HG03095 (cell line): ENCODE results near the gene RNF225.

Source experiments
- ATAC-seq: cut with Tn5 transposase; IDR thresholded peaks from one replicate; pipeline ENCODE4 v1.9.1; 2021; ENCODE audit warnings: moderate library complexity; ENCODE audit not compliant: unreplicated experiment

Gene RNF225

DNA sequence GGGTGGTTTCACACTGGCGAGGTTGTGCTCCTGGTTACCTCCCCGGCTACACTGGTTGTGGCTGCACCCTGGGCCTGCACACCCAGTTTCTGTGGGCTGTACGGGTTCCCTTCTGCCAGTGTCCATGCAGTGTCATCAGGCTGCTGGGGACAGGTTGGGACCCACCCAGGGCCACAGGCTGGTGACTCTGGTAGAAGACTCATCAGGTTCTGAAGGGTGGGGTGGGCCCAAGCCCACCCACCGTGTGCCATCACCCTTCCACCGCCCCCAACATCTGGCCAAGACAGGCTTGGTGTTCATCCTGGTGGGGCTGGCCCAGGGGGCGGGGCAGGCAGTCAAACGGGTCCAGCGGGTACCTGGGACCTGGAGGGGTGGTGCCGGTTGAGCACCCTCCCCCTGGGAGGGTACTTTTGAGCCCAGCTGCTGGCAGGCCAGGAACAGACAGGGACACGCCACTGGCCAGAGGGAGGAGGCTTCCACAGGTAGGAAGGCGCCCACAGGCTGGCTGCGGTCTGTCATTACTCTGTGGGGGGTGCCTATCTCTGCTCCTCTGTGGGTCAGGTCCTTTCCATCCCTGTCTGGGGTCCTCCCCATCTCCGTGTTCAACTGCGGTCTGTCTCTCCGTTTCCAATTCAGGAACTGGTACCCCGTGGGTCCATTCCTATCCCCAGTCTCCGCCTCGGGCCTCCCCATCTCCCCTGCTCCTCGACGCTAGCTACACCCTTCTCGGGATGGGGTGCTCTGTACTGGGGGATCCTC is at the start of gene RNF225:
Gene RNF225, plus strand, starts transcription at position 437 of the 759 bp plus-strand sequence. CDS start 434 bp downstream, outside the sequence.
- ATAC-seq = no peak

DNA sequence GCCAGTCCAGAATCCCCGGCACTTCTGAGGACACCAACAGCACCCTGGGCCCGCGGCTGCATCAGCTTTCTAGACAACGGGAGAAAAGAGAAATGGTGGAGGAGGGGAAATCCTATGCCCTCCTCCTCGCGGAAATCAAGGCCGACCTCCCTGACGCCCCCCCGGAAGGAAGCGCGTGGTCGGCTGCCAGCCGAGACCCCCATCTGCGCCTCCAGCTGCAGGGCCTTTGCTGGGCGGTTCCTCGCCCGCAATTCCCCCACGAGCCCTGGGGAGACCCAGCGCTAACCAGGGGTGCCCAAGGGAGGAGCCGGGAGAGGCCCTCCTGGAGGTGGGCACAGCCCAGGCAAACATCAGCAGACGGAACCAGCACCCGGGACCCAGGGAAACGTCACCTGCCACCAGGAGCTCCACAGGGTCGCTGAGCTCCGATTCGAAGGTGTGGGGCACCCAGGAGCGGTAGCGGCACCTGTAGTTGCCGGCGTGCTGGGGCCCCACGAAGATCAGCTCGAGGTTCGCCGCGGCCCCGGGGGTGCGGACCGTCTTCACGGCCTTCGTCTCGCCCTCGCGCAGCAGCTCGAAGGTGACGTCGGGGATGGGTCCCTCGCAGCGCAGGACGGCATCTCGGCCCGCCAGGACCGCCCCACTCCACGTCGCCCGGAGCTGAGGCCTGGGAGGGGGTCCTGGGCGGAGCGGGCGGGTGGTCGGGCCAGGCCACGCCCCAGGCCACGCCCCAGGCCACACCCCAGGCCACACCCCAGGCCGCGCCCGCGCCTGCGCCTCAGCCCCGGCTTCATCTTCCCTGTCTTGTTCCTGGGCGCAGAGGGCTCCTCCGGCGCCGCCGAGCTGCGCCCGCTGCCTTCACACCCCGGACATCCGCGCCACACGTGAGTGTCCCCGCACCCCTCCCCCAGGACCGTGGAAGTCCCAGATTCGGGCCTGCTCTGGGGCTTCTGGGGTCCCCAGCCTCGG is 48.2 kb upstream of the RNF225 start:
- ATAC-seq = peak; percentile 75

DNA sequence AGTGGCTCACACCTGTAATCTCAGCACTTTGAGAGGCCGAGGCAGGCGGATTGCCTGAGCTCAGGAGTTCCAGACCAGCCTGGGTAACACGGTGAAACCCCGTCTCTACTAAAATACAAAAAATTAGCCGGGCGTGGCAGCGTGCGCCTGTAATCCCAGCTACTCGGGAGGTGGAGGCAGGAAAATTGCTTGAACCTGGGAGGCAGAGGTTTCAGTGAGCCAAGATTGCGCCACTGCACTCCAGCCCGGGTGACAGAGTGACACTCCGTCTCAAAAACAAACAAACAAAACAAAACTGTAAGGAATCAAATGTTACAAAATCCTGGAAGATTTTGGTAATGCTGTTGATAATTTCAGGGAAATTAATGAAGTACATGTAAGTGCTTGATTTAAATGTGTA is 47.4 kb upstream of the RNF225 start:
- ATAC-seq = peak; percentile 7

DNA sequence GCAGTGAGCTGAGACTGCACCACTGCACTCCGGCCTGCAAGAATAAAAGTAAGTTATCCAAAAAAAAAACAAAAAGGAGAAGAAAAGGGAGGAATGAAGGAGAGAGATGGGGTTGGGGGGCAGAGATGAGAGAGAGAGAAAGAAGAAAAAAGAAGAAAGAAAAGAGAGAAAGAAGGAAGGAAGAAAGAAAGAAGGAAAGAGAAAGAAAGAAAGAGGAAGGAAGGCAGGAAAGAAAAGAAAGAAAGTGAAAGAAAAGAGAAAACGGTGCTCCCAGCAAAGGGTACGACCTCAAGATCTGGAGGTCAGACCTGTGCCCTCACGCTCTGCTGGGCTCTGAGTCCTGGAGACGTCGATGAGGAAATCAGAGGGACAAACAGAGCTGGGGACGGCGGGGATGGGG is 45.9 kb upstream of the RNF225 start:
- no peak for ATAC-seq

DNA sequence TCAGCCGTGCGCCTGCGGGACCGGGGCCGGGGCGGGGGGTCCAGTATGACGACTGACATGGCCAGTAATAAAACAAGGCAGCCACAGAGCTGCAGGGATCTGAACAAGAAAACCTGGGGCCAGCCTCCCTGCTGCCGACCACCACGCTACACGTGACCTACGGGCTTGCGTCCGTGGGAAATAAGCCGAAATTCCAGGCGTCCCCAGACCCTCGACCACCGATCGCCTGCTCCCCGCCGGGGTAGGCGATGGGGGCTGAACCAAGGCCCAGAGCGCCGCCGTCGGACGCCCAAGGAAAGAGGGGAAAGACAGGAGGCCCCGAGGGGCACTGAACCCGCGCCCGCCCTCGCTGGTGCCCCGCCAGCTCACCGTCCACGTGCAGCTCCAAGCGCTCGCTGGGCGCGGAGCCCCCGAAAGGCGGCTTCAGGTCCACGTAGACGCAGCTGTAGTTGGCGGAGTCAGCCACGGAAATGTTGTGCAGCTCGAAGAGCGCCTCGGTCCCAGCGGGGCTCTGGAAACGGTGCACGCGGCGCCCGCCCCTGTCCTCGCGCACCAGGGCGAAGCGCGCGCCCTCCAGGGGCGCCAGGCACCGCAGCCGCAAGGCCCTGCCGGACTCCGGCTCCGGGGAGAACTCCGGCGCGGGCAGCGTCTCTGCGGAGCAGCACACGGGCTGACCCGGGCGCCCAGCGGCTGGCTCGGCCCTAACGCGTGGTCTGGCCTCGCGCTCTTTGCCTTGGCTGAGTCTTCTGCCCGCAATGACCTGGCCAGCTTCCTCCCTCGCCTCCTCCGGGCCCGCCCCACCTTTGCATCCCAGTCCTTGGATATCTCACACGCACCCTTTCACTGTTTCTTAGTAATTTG is 45.2 kb upstream of the RNF225 start:
- no peak for ATAC-seq

DNA sequence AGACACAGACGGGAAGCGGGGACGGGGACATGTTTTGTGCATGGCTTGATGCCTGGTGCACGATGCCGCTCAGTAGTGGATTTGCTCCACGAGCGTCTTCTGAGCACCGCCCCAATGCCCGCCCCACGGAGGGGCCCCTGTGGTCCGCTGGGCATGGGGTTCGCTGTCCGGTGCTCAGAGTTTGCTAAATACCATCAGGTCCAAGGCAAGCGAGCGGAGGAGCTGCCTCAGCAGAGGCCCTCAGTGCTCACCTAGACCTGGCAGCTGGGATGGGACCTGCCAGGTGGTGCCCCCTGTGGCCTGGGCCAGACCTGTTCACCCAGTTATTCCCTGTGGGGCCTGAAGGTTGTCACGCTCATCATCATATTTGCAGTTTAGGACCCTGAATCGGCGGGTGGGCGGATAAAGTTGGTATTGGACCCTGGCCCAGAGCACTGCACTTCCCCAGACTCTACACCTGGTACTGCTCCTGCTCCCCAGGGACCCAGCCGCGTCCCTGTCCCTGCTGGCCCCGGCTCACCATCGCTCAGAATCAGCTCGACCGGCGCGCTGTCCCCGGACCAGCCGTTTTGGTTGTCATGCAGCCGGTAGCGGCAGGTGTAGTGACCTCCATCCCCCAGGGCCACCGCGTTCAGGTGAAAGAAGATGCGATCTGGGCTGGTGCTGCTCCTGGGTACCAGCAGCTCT is 44.4 kb upstream of the RNF225 start:
- ATAC-seq = no peak

DNA sequence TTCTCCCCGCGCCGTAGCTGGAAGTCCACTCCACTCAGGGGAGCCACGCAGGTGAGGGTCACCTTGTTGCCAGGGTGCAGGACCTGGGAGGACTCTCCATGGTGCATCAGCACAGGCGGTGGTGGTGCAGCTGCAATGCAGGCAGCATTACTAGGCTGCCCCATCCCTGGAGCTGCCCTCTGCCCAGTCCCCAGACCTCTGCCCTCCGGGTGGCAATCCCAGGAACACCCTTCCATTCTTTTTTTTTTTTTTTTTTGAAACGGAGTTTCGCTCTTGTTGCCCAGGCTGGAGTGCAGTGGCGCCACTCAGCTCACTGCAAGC is 43.9 kb upstream of the RNF225 start:
- no peak for ATAC-seq

DNA sequence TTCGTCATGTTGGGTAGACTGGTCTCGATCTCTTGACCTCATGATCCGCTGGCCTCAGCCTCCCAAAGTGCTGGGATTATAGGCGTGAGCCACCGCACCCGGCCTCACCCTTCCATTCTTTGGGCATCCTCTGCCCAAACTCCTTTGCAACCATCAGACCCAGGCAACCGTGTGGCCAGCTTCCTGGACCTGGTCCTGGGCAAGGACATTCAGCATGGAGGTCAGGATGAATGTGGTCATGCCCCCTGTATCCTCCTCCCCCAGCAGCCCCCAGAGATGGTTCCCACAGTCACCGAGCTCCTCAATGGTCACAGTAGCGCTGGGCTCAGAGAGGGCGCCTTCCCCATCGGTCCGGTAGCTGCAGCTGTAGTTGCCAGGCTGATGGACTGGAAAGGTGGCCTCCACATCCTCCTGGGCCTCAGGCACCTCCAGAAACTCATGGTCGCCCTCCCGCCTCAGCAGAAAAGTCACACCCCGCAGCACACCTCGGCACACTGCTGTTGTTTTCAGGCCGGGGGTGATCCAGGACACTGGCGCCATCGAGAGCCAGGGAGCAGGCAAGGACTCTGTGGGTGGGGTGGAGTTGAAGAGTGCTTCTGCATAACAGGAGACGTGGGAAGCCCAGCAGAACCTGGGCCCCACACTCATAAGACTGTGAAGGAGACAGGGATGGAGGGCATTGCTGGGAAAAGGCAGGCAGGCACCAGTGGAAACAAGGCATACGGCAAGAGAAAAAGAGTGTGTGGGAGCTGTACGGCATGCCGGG is 43.3 kb upstream of the RNF225 start:
- no peak for ATAC-seq

DNA sequence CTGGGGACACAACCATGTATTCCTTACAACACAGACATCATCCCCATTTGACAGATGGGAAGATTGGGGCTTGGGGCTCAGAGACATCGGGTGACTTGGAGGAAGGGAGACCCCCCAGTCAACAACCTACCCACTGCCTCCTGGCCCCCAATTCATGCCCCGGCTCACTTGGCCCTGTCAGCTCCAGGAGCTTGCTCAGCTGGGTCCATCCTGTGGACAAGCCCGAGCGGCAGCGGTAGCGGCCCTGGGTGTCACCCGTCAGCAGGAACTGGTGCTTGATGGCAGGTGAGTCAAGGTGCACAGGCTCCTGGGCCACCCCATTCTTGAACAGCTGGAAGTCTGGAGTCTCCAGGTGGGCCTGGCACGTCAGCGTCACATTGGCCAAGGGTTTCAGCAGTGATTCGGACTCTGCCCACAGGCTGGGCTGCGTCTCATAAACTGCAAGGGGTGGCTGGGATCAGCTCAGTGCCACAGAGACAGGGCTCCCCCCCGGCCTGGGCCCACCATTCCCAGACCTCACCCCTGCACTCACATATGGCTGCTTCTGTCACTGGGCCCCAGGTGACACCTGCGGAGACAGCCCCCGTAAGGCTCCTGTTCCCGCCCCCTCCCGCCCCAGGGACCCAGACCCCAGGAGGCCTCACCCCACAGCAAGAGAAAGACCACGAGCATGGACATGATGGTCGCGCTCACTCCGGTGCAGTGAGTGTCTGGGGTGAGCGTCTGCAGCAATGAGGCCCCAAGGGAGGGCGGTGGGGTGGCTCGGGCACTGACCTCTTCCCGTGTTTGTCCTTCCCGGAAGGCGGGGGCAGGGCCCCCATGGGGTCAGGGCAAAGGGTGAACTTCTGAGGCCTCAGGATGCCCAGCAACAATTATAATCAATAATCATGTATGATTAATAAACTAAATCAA is 42.4 kb upstream of the RNF225 start, which contains the start of gene A1BG:
Gene A1BG, minus strand, starts transcription at position 733 of the 912 bp plus-strand sequence. Its CDS starts 55 bp downstream, at position 678.
- ATAC-seq = no peak

DNA sequence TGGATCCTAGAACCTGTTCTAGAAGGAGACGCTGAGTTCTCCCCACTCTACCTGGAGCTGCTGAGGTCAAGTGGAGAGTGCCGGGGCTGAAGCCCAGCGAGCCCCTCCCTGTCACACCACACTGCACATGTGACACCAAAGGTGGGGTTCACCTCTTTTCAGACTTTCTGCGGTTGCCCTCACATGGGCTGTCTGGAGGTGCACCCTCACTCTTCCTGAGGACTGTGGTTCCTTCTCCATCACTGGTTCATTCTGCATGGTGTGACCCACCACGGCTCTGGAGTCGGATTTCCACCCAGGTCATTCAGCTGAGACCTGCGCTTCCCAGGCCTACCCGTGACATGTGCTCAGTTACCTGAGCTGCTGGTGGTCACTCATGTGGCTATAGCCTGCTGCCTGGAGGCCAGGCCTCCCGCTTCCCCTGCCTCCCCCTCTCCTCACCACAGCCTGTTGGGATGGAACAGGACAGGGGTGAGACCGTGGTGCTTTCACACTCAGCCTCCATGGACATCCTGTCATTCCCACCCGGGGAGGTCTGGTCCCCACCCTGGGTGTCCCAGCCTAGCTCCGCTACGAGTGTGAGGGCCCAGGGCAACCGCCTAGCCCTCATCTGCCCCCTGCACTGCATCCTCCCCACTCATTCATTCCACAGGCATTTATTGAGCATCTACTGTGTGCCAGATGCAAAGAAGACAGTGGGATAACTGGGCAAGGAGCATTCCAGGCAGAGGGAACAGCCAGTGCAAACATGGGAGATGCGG is 41.6 kb upstream of the RNF225 start:
- no peak for ATAC-seq

DNA sequence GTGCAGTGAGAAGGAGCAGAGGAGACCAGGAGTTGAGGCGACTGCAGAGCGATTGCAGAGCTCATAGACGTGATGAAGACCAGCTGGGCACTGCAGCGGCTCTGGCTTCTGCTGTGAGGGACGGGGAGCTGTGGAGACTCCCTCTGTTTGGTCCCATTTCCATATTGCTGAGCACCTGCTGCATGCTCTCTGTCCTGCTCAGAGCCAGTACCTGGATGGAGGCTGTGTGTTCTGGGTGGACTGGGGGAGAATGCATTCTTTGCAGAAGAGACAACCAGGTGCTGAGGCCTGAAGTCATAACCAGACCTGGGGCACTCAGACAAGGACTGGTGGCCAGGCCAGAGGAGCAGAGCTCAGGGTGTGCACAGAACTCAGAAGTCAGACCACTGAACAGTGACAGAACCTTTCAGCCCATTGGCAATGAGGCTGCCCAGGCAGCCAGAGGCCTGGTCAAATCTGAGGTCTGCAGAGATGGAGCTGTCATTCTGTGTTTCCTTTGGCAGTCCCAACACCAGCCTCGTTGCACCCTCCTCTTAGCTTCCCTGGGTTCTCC is 40.9 kb upstream of the RNF225 start:
- ATAC-seq = no peak

DNA sequence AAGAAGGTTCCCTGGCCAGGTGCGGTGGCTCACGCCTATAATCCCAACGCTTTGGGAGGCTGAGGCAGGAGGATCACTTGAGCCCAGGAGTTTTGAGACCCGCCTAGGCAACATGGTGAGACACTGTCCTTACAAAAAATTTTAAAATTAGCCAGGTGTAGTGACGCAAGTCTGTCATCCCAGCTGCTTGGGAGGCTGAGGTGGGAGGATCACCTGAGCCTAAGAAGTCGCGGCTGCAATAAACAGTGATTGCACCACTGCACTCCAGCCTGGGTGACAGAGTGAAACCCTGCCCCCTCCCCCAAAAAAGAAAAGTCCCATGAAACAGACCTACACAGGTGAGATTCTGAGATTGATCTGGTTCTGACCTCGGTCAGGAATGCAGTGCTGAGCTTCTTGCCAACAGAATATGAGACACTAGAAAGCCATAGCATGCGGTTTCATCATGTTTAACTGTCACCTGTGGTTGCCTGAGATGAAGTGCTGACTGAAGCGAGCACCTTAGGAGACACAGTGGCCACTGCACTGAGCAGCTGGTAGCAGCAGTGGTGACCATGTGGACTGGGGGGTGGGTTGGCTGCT is 40.1 kb upstream of the RNF225 start:
- ATAC-seq = no peak

DNA sequence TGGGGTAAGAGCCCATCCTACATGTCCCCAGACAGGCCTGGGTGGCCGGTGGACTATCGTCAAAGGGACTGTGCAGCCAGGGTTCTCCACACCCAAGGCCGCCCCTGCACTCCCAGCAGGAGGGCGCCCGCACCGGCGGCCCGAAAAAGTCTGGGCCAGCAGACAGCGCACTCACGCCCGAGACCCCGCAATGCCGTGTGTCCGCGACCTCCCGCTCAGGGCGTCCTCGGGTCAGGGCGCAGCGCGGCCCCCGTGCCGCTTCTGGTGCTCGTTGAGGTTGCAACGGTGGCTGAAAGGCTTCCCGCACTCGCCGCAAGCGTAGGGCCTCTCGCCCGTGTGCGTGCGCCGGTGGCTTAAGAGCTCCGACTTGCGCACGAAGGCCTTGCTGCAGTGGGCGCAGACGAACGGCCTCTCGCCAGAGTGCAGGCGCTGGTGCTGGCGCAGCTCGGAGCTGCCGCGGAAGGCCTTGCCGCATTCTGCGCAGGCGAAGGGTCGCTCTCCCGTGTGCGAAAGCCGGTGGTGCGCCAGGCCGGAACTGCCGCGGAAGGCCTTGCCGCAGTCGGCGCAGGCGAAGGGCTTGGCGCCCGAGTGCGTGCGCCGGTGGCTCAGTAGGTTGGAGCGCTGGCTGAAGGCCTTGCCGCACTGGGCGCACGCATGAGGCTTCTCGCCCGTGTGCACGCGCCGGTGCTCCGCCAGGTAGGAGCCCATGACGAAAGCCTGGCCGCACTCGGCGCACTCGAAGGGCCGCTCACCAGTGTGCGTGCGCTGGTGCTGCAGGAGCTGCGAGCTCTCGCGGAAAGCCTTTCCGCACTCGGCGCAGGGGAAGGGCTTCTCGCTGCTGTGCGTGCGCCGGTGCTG is 39.3 kb upstream of the RNF225 start:
- no peak for ATAC-seq

DNA sequence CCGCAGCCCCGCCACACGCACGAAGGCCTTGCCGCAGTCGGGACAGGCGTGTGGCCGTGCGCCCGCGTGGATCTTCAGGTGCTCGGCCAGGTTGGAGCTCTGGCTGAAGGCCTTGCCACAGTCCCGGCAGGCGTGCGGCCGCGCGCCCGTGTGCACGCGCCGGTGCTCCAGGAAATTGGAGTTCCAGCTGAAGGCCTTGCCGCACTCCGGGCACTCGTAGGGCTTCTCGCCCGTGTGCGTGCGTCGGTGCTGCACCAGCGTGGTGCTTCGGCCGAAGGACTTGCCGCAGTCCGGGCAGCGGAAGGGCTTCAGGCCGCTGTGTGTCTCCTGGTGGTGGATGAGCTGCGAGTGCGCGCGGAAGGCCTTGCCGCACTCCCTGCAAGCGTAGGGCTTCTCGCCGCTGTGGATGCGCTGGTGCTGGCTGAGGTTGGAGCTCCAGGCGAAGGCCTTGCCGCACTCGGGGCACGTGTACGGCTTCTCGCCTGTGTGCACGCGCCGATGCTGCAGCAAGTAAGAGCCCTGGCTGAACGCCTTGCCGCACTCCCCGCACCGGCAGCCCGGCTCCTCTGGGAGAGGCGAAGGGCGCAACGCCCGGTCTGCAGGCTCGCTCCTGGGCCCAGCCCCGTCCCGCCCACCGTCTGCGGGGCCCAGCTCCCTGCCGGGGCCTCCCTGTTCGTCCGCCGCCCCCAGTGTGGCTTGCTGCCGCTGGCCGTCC is 38.5 kb upstream of the RNF225 start:
- ATAC-seq = no peak

DNA sequence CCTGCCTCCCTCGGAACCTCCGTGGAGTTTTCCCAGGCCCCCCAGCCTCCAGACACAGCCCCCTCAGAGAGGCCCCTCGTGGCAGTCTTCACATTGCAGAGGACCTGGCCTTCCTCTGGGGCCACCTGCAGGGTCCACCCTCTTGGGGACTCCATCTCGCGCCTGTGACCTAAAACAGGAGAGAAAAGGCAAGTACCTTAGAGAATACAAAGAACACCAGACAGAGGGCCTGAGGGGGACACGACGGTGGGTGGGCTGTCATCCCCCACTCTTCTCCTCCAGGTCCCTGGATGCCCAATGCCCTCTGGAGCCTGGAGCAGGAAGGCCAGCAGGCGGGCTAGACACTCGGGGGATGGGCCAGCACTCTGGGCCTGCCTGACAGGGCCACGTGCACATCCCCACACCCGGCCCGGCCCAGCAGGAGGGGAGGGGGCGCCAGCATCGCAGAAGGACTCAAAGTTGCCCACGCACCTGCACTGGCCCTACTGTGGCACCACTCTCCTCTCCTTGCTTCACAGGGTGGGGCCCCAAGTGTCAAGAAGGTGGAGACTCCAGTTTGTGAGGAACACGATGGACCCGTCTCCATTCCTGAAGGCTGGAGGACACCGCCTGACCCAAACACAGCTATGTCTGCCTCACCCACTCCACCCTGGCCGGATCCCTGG is 37.8 kb upstream of the RNF225 start:
- ATAC-seq = no peak
